H9 (cell line): Measurements from ENCODE around the gene GGT1. TPM values are rescaled to one million over a fixed set of nuclear protein-coding genes. Genes with fewer than 3 reads are reported as not detected.

Experiments used
- DNase-seq: peaks from one replicate; pipeline ENCODE4 v3.0.0-alpha.2; 2017
- H2AFZ ChIP-seq: one replicate; pipeline ENCODE4 v1.6.1; 2013; ENCODE audit warnings: mild to moderate bottlenecking, low read length, control low read depth, moderate library complexity
- H2AK5ac ChIP-seq: 2 replicates; pipeline ENCODE4 v1.6.1; 2013; ENCODE audit warnings: low read length, control low read depth, mixed read lengths; ENCODE audit not compliant: insufficient read length
- H2BK120ac ChIP-seq: one replicate; pipeline ENCODE4 v1.6.1; 2013; ENCODE audit warnings: low read depth, mild to moderate bottlenecking, low read length, control low read depth, inconsistent platforms; ENCODE audit not compliant: poor library complexity, severe bottlenecking
- H2BK12ac ChIP-seq: 2 replicates; pipeline ENCODE4 v1.6.1; 2013; ENCODE audit warnings: low read length, control low read depth, mixed read lengths, low read depth; ENCODE audit not compliant: insufficient read length
- H2BK15ac ChIP-seq: 2 replicates; pipeline ENCODE4 v1.6.1; 2013; ENCODE audit warnings: low read depth, low read length, control low read depth
- H2BK20ac ChIP-seq: one replicate; pipeline ENCODE4 v1.6.1; 2013; ENCODE audit warnings: low read depth, mild to moderate bottlenecking, low read length, control low read depth, inconsistent platforms; ENCODE audit not compliant: poor library complexity, severe bottlenecking
- H2BK5ac ChIP-seq: 2 replicates; pipeline ENCODE4 v1.6.1; 2013; ENCODE audit warnings: low read length, control low read depth, mixed read lengths; ENCODE audit not compliant: insufficient read length
- H3K14ac ChIP-seq: 2 replicates; pipeline ENCODE4 v1.6.1; 2013; ENCODE audit warnings: low read length, control low read depth; ENCODE audit not compliant: insufficient read depth
- H3K18ac ChIP-seq: 2 replicates; pipeline ENCODE4 v1.6.1; 2013; ENCODE audit warnings: low read depth, mild to moderate bottlenecking, mixed read lengths, low read length, control low read depth; ENCODE audit not compliant: insufficient read length
- H3K23ac ChIP-seq: 2 replicates; pipeline ENCODE4 v1.6.1; 2013; ENCODE audit warnings: low read length, control low read depth, mixed read lengths, low read depth; ENCODE audit not compliant: insufficient read length
- H3K23me2 ChIP-seq: 2 replicates; pipeline ENCODE4 v1.6.1; 2013; ENCODE audit warnings: low read depth, mild to moderate bottlenecking, mixed read lengths, low read length, control low read depth; ENCODE audit not compliant: insufficient read length, poor library complexity, severe bottlenecking
- H3K27ac ChIP-seq: 2 replicates; pipeline ENCODE4 v1.5.1; 2013; ENCODE audit warnings: low read length, control low read depth, mixed read lengths, low read depth; ENCODE audit not compliant: insufficient read length
- H3K27me3 ChIP-seq: 2 replicates; pipeline ENCODE4 v1.6.1; 2013; ENCODE audit warnings: low read length, control low read depth, inconsistent platforms; ENCODE audit not compliant: insufficient read depth
- H3K4ac ChIP-seq: 2 replicates; pipeline ENCODE4 v1.6.1; 2013; ENCODE audit warnings: low read depth, mild to moderate bottlenecking, control low read depth, inconsistent platforms, low read length, moderate library complexity
- H3K4me1 ChIP-seq: 2 replicates; pipeline ENCODE4 v1.6.1; 2013; ENCODE audit warnings: low read length, control low read depth, inconsistent platforms; ENCODE audit not compliant: insufficient read depth
- H3K4me2 ChIP-seq: 2 replicates; pipeline ENCODE4 v1.6.1; 2013; ENCODE audit warnings: low read length, control low read depth, mixed read lengths; ENCODE audit not compliant: insufficient read length, insufficient read depth
- H3K56ac ChIP-seq: 2 replicates; pipeline ENCODE4 v1.6.1; 2013; ENCODE audit warnings: low read depth, mild to moderate bottlenecking, mixed read lengths, low read length, control low read depth; ENCODE audit not compliant: insufficient read length
- H3K79me1 ChIP-seq: 2 replicates; pipeline ENCODE4 v1.6.1; 2013; ENCODE audit warnings: low read depth, mild to moderate bottlenecking, moderate library complexity, low read length, control low read depth, inconsistent platforms; ENCODE audit not compliant: insufficient read depth, poor library complexity, severe bottlenecking
- H3K79me2 ChIP-seq: 2 replicates; pipeline ENCODE4 v1.6.1; 2013; ENCODE audit warnings: low read length, control low read depth, inconsistent platforms; ENCODE audit not compliant: insufficient read depth
- H3K9ac ChIP-seq: 2 replicates; pipeline ENCODE4 v1.6.1; 2013; ENCODE audit warnings: low read length, control low read depth, mixed read lengths; ENCODE audit not compliant: insufficient read length; ENCODE audit errors: extremely low read depth
- H3K9me3 ChIP-seq: one replicate; pipeline ENCODE4 v1.6.1; 2013; ENCODE audit warnings: low read depth, low read length, inconsistent platforms; ENCODE audit not compliant: control insufficient read depth
- H3T11ph ChIP-seq: one replicate; pipeline ENCODE4 v1.6.1; 2013; ENCODE audit warnings: mild to moderate bottlenecking, low read length, control low read depth, inconsistent platforms
- H4K20me1 ChIP-seq: one replicate; pipeline ENCODE4 v1.6.1; 2013; ENCODE audit not compliant: control insufficient read depth, insufficient read length, insufficient read depth
- H4K5ac ChIP-seq: 2 replicates; pipeline ENCODE4 v1.6.1; 2013; ENCODE audit warnings: low read depth, mild to moderate bottlenecking, mixed read lengths, low read length, control low read depth; ENCODE audit not compliant: insufficient read length
- H4K8ac ChIP-seq: replicated peaks from 2 replicates; pipeline ENCODE4 v1.6.1; 2013; ENCODE audit warnings: low read length, control low read depth, mixed read lengths, low read depth; ENCODE audit not compliant: insufficient read length
- H4K91ac ChIP-seq: 2 replicates; pipeline ENCODE4 v1.6.1; 2013; ENCODE audit warnings: low read depth, mild to moderate bottlenecking, moderate library complexity, mixed read lengths, low read length, control low read depth; ENCODE audit not compliant: insufficient read length
- H3K27ac Mint-ChIP-seq, 3 experiments: 2 replicates in 2 of 3; 3 replicates in 1 of 3; pipeline ENCODE4 v1.8.0; 2020 to 2021; ENCODE audit warnings: mixed read lengths in 3 of 3, mild to moderate bottlenecking in 1 of 3, moderate library complexity in 1 of 3
- H3K27me3 Mint-ChIP-seq: 2 replicates; pipeline ENCODE4 v1.8.0; 2021; ENCODE audit warnings: low read depth, mild to moderate bottlenecking, moderate library complexity, mixed read lengths
- H3K36me3 Mint-ChIP-seq, 3 experiments: 2 replicates in 2 of 3; 3 replicates in 1 of 3; pipeline ENCODE4 v1.8.0; 2020 to 2021; ENCODE audit warnings: low read depth in 3 of 3, mixed read lengths in 3 of 3; ENCODE audit not compliant: insufficient read depth in 1 of 3
- H3K4me1 Mint-ChIP-seq, 2 experiments: 2 replicates each; pipeline ENCODE4 v1.8.0; 2020; ENCODE audit warnings: mixed read lengths in 2 of 2
- H3K4me3 Mint-ChIP-seq, 2 experiments: 2 replicates in 1 of 2; 3 replicates in 1 of 2; pipeline ENCODE4 v1.8.0; 2020 to 2021; ENCODE audit warnings: mild to moderate bottlenecking in 2 of 2, mixed read lengths in 2 of 2, moderate library complexity in 1 of 2
- H3K9me3 Mint-ChIP-seq, 2 experiments: 2 replicates in 1 of 2; 3 replicates in 1 of 2; pipeline ENCODE4 v1.8.0; 2020; ENCODE audit warnings: mild to moderate bottlenecking in 2 of 2, mixed read lengths in 2 of 2, moderate library complexity in 1 of 2
- WGBS: extraction: QIAGEN DNeasy Blood & Tissue Kit; methylation state at CpG from one replicate; pipeline ENCODE4 v1.1.7; 2013; ENCODE audit warnings: missing lambda C conversion rate, low lambda C conversion rate, mixed read lengths; ENCODE audit not compliant: insufficient read length; ENCODE audit errors: extremely low coverage; 5-methylcytosine and 5-hydroxymethylcytosine counted together
- total RNA-seq: library from RNA; stranded (reverse); gene quantifications from 2 replicates; pipeline ENCODE4 v1.2.1, GENCODE V29; 2021
- TF ChIP-seq, protein P1 (sequence below): fragments of 200-600 bp; sonication (generic); conservative IDR thresholded peaks from 3 replicates; pipeline ENCODE4 v1.8.0; 2021; ENCODE audit warnings: antibody characterized with exemption, mild to moderate bottlenecking

GGT1 gene
- total RNA-seq, 1 experiment from 2014 or later = 20.5 TPM

GRCh38 chr22:24595228-24595627 lies 7.8 kb upstream of the GGT1 start:
- H3K27ac ChIP-seq = no peak overlapping the region
- no peak overlapping the region for H3K9ac ChIP-seq
- no peak overlapping the region for H2BK5ac ChIP-seq
- TF ChIP-seq, protein P1, sequence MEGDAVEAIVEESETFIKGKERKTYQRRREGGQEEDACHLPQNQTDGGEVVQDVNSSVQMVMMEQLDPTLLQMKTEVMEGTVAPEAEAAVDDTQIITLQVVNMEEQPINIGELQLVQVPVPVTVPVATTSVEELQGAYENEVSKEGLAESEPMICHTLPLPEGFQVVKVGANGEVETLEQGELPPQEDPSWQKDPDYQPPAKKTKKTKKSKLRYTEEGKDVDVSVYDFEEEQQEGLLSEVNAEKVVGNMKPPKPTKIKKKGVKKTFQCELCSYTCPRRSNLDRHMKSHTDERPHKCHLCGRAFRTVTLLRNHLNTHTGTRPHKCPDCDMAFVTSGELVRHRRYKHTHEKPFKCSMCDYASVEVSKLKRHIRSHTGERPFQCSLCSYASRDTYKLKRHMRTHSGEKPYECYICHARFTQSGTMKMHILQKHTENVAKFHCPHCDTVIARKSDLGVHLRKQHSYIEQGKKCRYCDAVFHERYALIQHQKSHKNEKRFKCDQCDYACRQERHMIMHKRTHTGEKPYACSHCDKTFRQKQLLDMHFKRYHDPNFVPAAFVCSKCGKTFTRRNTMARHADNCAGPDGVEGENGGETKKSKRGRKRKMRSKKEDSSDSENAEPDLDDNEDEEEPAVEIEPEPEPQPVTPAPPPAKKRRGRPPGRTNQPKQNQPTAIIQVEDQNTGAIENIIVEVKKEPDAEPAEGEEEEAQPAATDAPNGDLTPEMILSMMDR = no peak
- no peak overlapping the region for H3K4me2 ChIP-seq
- H4K20me1 ChIP-seq = no peaks in the 10 kb centered on the region
- no peak overlapping the region for H4K5ac ChIP-seq
- Mint-ChIP-seq H3K4me1 (peaks cover 15 to 38% of the 10 kb centered on the region in 2 experiments), H3K4me3 (peak overlapping the region in 1 of 2 experiments; percentile 20; a peak in 1 of 5 replicates), H3K27me3 (no peaks in the 10 kb centered on the region), H3K36me3 (no peaks in the 10 kb centered on the region), H3K27ac (peak overlapping the region in 1 of 3 experiments; percentile 67; a peak in 1 of 7 replicates), H3K9me3 (no peaks in the 10 kb centered on the region)
- no peak overlapping the region for H3T11ph ChIP-seq
- H3K56ac ChIP-seq = no peak overlapping the region
- no peak overlapping the region for H2AFZ ChIP-seq
- H3K79me2 ChIP-seq = no peaks in the 10 kb centered on the region
- DNase-seq = no peak
- H2BK120ac ChIP-seq = no peak overlapping the region
- no peaks in the 10 kb centered on the region for H3K27me3 ChIP-seq
- no peak overlapping the region for H2AK5ac ChIP-seq
- H4K8ac ChIP-seq = no peak overlapping the region
- H3K9me3 ChIP-seq = no peaks in the 10 kb centered on the region
- H2BK15ac ChIP-seq = no peak overlapping the region
- no peaks in the 10 kb centered on the region for H3K23me2 ChIP-seq
- no peak overlapping the region for H3K23ac ChIP-seq
- whole genome bisulfite sequencing = no CpG with 5 or more reads among the region's 6 CpGs
- H3K14ac ChIP-seq = no peak overlapping the region
- no peak overlapping the region for H4K91ac ChIP-seq
- no peaks in the 10 kb centered on the region for H3K4me1 ChIP-seq
- H2BK12ac ChIP-seq = no peak overlapping the region
- H3K4ac ChIP-seq = no peak overlapping the region
- no peaks in the 10 kb centered on the region for H3K79me1 ChIP-seq
- H3K18ac ChIP-seq = no peak overlapping the region
- no peak overlapping the region for H2BK20ac ChIP-seq
